Adrenal gland (tissue), 12 donors: ENCODE data around the gene CDC27. TPM values are rescaled to one million over a fixed set of nuclear protein-coding genes. Genes with fewer than 3 reads are reported as not detected.
"Not testable (repeated sequence)": the region's sequence is repeated elsewhere in the genome, so short reads cannot be mapped to it uniquely, and the experiment has no call there.

Experiments
- DNase-seq, 7 donors: peaks; one replicate each; pipeline ENCODE4 v3.0.0-alpha.2; 2019 to 2020
- H3K27ac ChIP-seq, 5 donors: fragments of 200-600 bp; sonication (generic) in 4 of 5; 1 replicate in 3 of 5; 2 replicates in 2 of 5; pipeline versions ENCODE4 v1.5.1 to v1.8.0; 2016 to 2020; ENCODE audit warnings: mild to moderate bottlenecking in 1 of 5
- H3K27me3 ChIP-seq: fragments of 200-600 bp; 2 replicates; pipeline ENCODE4 v1.8.0; 2021
- H3K36me3 ChIP-seq, 2 donors: fragments of 200-600 bp; replicated peaks in 1 of 2; 1 replicate in 1 of 2; 2 replicates in 1 of 2; pipeline versions ENCODE4 v1.5.1 to v1.8.0; 2018 to 2022
- H3K4me1 ChIP-seq, 2 donors: fragments of 200-600 bp; replicated peaks in 1 of 2; 1 replicate in 1 of 2; 2 replicates in 1 of 2; pipeline versions ENCODE4 v1.5.1 to v1.8.0; 2018 to 2021
- H3K4me3 ChIP-seq, 4 donors: fragments of 200-600 bp; sonication (generic) in 3 of 4; one replicate each; pipeline ENCODE4 v1.5.1; 2016 to 2018
- H3K9me3 ChIP-seq, 3 donors: fragments of 200-600 bp; sonication (generic) in 1 of 3; replicated peaks in 1 of 3; 1 replicate in 2 of 3; 2 replicates in 1 of 3; pipeline versions ENCODE4 v1.5.1 to v1.8.0; 2016 to 2021
- POLR2A ChIP-seq, 2 donors: fragments of 450-650 bp; IDR thresholded peaks; one replicate each; pipeline ENCODE4 v1.6.1; 2017; ENCODE audit warnings: antibody characterized with exemption in 2 of 2, mild to moderate bottlenecking in 2 of 2, moderate library complexity in 1 of 2
- whole genome bisulfite sequencing, 4 donors: extraction: QIAGEN DNeasy Blood & Tissue Kit in 2 of 4; methylation state at CpG; one replicate each; pipeline versions ENCODE4 v1.1.5 to v1.1.7; 2013 to 2017; 5-methylcytosine and 5-hydroxymethylcytosine counted together
- intact Hi-C, 2 donors: fragments of 100-400 bp; cut with DNase I; formaldehyde crosslinking; loops; one replicate each; pipeline versions ENCODE4 v1.14.1 to v1.15.0; 2022 to 2023
- polyA plus RNA-seq, 3 donors: library from polyadenylated mRNA; stranded (reverse); fragments of 200-250 nt in 2 of 3; fragments of 350-450 nt in 1 of 3; fragmentation: Illumina TruSeq in 1 of 3; extraction: RNeasy Lipid Tissue Mini Kit (QIAGEN cat#74804) in 1 of 3; gene quantifications; one replicate each; pipeline ENCODE4 v1.2.3, GENCODE V29; 2013 to 2014
- total RNA-seq, 9 donors: library from RNA; depleted of rRNA in 4 of 9; stranded (reverse); fragments of >200 nt in 4 of 9; fragments of 120-200 nt in 1 of 9; fragmentation: NEBNext Ultra II Directional in 1 of 9; extraction: Animal tissue kit (Norgen Biotek cat#: 25700) in 1 of 9; gene quantifications; one replicate each; pipeline versions ENCODE4 v1.1.0 to v1.2.4, GENCODE V29; 2013 to 2023
- TF ChIP-seq, protein P1 (sequence below), 6 experiments: fragments of 450-650 bp in 4 of 6; fragments of 200-600 bp in 2 of 6; sonication (generic) in 1 of 6; IDR thresholded peaks; 1 replicate in 5 of 6; 2 replicates in 1 of 6; pipeline versions ENCODE4 v1.5.1 to v1.8.0; 2016 to 2021; ENCODE audit warnings: antibody characterized with exemption in 6 of 6, mild to moderate bottlenecking in 2 of 6, moderate library complexity in 1 of 6
- donor health status: healthy with polysubstance abuse.
- donor health status: Bipolar disorder and iron deficiency.
- donor health status: DM: yes; HTN: yes; CAD: no.
- donor health status: DM: no; HTN: no; CAD: no.
- donor health status: DM: no; HTN: no; CAD: no.
- donor health status: DM: yes; HTN: yes; CAD: no.

Gene CDC27
- total and polyA plus RNA-seq, 12 donors = 13.5 to 153 (median 73.2) TPM

- Histone ChIP-seq H3K27me3 (no peaks in the 10 kb centered on the region), H3K36me3 (peaks cover 0 to 25% of the 10 kb centered on the region in 2 donors), H3K4me1 (peaks cover 5 to 17% of the 10 kb centered on the region in 2 donors), H3K9me3 (no peaks in the 10 kb centered on the region), H3K4me3 (no peak overlapping the region), H3K27ac (no peak overlapping the region)
- 77 to 91% (median 84%) methylated on average over 5 of the region's 5 CpGs for WGBS, 4 donors
- intact Hi-C loops = no loop called here
- TF ChIP-seq, protein P1, sequence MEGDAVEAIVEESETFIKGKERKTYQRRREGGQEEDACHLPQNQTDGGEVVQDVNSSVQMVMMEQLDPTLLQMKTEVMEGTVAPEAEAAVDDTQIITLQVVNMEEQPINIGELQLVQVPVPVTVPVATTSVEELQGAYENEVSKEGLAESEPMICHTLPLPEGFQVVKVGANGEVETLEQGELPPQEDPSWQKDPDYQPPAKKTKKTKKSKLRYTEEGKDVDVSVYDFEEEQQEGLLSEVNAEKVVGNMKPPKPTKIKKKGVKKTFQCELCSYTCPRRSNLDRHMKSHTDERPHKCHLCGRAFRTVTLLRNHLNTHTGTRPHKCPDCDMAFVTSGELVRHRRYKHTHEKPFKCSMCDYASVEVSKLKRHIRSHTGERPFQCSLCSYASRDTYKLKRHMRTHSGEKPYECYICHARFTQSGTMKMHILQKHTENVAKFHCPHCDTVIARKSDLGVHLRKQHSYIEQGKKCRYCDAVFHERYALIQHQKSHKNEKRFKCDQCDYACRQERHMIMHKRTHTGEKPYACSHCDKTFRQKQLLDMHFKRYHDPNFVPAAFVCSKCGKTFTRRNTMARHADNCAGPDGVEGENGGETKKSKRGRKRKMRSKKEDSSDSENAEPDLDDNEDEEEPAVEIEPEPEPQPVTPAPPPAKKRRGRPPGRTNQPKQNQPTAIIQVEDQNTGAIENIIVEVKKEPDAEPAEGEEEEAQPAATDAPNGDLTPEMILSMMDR (IDR thresholded peaks at IDR 0.05) = no peak
- TF ChIP-seq POLR2A (IDR thresholded peaks at IDR 0.05) = no peak
- peak in 1 of 7 donors; percentile 26 for DNase-seq
Observed at GRCh38 chr17:47120521-47121095, 68.5 kb downstream of the CDC27 start.

GRCh38 chr17:47119746-47120520 lies 69.2 kb downstream of the CDC27 start:
- no peak for DNase-seq
- TF ChIP-seq, protein P1 (IDR thresholded peaks at IDR 0.05) = no peak
- TF ChIP-seq POLR2A (IDR thresholded peaks at IDR 0.05) = no peak
- intact Hi-C loops = no loop called here
- Histone ChIP-seq H3K4me1 (peaks cover 5 to 17% of the 10 kb centered on the region in 2 donors), H3K9me3 (no peaks in the 10 kb centered on the region), H3K27ac (peak overlapping the region in 3 of 5 donors; percentile 10 to 29 (median 27)), H3K36me3 (peaks cover 0 to 25% of the 10 kb centered on the region in 2 donors), H3K4me3 (no peak overlapping the region), H3K27me3 (no peaks in the 10 kb centered on the region)
- 52 to 72% (median 69%) methylated on average over 2 of the region's 2 CpGs for WGBS, 4 donors

- TF ChIP-seq POLR2A (IDR thresholded peaks at IDR 0.05) = no peak
- Histone ChIP-seq H3K4me3 (no peak overlapping the region), H3K9me3 (no peaks in the 10 kb centered on the region), H3K27ac (no peak overlapping the region), H3K27me3 (no peaks in the 10 kb centered on the region), H3K4me1 (peaks cover 20 to 29% of the 10 kb centered on the region in 2 donors), H3K36me3 (peaks cover 0 to 20% of the 10 kb centered on the region in 2 donors)
- DNase-seq = no peak
- intact Hi-C loops = no loop called here
- WGBS, 4 donors = 84 to 90% (median 86%) methylated on average over 3 of the region's 3 CpGs
Observed at GRCh38 chr17:47117386-47117785, 71.7 kb downstream of the CDC27 start.

DNA sequence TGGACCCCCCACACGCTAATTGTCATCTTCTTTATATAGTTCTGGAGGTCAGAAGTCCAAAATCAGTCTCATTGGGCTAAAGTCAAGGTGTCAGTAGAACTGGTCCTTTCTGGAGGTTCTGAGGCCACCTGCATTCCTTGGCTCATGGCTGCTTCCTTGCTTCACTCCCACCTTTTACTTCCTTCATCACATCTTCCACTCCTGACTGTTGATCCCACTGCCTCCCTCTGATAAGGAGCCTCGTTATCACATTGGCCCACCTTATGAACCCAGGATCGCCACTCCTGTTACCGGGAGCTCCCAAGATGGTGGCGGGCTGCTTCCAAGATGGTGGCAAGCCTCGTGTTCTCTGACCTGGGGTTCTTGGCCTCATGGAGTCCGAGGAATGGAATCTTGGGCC lies 83.0 kb downstream of the CDC27 start:
- no peak for DNase-seq
- 87 to 94% (median 88%) methylated on average over 6 to 7 of the region's 7 CpGs for WGBS, 4 donors
- H3K9me3 ChIP-seq = no peaks in the 10 kb centered on the region
- no peak overlapping the region for H3K4me3 ChIP-seq
- no peak overlapping the region for H3K27ac ChIP-seq
- TF ChIP-seq, protein P1 (IDR thresholded peaks at IDR 0.05) = no peak
- TF ChIP-seq POLR2A (IDR thresholded peaks at IDR 0.05) = no peak
- no peaks in the 10 kb centered on the region for H3K36me3 ChIP-seq
- H3K4me1 ChIP-seq = no peaks in the 10 kb centered on the region
- H3K27me3 ChIP-seq = no peaks in the 10 kb centered on the region
- intact Hi-C loops = no loop called here

DNA sequence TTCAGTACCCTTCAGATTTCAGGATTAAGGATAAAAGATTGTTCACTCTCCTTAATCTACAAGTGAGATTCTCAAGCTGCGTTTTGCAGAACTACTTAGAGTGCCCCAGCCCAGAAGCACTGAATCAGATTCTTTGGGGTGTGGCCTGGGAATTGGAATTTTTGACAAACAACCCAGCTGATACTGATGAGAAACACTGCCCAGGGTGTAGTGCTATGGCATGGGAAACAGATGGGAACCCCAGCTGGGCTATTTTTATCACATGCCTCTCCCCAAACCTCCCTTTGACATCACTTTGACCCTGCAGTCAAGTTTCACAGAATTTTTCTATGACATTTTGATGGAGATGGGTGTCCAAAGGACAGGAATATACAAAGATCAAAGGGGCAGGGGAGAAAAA lies 83.8 kb downstream of the CDC27 start:
- 35 to 82% (median 51%) methylated on average over 1 of the region's 1 CpG for WGBS, 4 donors
- H3K36me3 ChIP-seq, intact Hi-C loops, H3K27ac ChIP-seq, H3K4me3 ChIP-seq, DNase-seq, H3K9me3 ChIP-seq, H3K4me1 ChIP-seq, H3K27me3 ChIP-seq: not testable (repeated sequence)
